GM18868 (cell line): Measurements from ENCODE around the gene DPH1.
"Not testable (repeated sequence)": the region's sequence is repeated elsewhere in the genome, so short reads cannot be mapped to it uniquely, and the experiment has no call there.

ENCODE experiments used
- ATAC-seq: cut with Tn5 transposase; IDR thresholded peaks from one replicate; pipeline ENCODE4 v1.9.1; 2021; ENCODE audit warnings: mild to moderate bottlenecking, moderate library complexity; ENCODE audit not compliant: unreplicated experiment

DPH1 gene

GRCh38 chr17:2004435-2004952, 25.5 kb upstream of the DPH1 start:
- ATAC-seq, result no peak

DNA sequence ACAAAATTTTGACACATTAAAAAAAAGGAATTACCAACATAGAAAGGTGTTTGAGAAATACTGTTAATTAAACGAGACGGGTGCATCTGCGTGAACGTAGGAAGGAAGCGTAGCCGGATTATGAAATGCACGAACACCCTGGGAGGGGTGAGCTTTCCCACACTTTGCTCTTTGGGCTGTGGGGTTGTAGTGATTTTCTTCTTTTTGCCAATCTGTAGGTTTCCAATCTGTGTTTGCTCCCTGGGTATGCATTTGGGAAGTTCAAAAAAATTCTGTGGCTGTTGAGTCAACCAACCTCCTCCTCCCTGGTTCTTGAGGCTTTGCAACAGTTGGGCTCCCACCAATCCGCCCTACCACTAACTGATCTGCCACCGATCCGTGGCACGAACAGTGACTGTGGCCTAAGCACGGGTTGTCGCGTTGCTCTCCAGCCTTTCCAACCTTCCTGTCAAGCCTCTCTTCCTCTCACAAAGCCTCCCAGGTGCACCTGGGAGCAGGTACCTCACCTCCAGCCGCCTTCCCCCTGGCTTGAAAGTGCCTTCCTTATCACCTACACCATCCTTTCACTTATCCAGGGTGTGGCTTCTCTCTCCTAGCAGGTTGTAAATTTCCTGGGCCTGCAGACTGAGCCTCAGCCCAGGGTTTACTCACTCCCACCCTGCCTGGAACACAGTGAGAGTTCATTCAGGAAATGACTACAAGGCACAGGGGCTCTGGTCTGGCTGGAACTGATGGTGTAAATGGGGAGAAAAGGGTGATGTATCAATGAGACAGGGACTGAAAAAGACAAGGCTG, 21.4 kb upstream of the DPH1 start:
- no peak for ATAC-seq

GRCh38 chr17:2009737-2010136, 20.2 kb upstream of the DPH1 start:
- no peak for ATAC-seq

DNA sequence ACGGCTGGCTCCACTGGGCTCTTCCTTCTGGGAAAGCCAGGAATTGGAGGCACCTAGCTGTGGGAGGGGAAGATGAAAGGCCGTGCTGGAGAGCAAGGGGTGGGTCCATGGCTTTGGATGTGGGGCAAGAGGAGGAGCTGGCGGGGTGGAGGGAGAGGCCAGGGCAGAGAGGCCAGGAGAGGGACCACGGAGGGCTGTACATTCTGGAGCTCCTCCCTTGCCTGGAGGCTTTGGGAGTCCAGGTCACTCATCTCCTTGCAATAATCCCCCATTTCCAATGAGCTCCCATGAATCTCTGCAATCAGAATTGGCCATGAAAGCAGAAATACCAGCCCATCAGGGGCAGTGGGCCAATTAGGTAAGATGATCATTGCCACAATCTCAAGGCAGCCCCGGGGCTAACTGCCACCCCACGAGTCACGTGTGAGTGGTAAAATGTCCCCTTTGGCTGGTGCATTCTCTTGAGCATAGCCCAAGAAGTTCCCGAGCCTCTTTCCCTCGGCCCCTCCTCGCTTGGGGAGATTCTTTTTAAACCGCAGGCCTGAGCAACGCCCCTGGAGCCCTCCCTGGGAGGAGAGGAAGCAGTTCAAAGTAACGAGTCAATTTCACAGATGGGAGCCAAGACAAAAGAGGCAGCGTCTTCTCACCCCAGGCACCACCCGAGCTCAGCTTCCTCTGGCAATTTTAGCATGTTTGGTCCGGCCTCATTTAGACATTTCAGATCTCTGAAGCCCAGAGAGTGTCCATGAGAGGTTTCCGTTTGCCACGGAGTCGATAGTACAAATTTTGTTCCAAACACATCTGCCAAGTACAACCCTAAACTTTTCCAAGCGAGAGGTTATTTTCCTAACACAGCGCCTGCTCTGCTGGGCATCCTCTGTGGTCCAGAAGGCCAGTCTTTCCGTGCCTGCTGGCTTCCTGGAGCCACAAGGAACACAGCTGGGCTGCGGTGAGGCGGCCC, 18.3 kb upstream of the DPH1 start:
- ATAC-seq, result no peak

DNA sequence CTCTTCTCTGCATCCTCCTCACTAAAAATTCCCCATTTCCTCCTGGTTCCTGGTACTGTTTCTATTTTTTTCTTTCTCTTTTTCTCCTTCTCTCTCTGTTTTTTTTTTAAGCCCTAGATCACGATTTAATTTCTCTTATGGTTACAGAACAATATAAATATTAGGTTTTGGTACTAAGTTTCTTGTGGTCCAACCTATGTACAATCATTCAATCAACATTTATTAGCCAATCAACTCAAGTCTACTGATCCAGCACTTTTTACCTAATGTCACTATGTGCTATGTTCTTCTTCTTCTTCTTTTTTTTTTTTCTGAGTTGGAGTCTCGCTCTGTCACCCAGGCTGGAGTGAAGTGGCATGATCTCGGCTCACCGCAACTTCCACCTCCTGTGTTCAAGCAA, 17.5 kb upstream of the DPH1 start:
- no peak for ATAC-seq

DNA sequence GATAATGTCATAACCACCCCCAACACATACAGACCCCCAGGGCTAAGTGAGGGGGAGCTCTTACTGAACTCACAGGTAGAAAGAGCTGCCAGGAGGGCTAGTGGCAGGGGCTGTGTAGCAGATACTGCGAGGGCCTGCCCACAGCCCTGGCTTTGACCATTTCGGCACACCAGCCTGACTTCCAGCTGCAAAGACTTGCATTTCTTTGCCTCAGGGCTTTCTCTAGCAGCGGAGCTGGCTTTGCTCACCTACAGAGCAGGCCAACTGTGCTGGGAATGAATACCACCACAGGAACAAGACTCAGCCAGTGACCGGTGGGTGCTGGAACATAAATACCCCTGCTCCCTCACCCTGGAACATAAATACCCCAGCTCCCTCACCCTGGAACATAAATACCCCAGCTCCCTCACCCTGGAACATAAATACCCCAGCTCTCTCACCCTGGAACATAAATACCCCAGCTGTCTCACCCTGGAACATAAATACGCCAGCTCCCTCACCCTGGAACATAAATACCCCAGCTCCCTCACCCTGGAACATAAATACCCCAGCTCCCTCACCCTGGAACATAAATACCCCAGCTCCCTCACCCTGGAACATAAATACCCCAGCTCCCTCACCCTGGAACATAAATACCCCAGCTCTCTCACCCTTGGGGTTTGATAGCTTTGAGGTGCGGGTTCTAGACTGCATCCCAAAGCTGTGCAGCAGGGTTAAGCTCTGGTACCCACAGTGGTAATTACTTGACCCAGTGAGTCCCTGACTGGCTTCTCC, 16.5 kb upstream of the DPH1 start:
- ATAC-seq, result not testable (repeated sequence)

- no peak for ATAC-seq
Observed at GRCh38 chr17:2013994-2014317, 16.0 kb upstream of the DPH1 start.

DNA sequence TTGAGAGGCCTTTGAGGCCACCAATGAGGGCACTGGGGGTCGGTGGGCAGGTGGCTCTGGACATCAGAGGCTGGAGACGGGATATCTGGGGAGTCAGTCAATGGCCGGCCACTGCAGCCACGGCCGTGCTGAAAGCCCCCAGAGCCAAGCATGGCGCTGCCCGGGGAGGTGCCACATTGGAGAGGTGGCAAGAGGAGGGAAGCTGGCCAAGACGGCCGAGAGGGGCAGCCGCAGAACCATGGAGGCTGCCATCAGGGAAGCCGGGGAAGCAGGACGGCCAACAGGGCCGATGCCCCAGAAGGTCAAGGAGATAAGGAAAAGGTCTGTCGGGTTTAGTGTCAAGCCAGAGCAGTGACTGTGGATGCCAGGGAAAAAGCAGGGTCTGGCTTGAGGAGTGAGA, 14.6 kb upstream of the DPH1 start:
- ATAC-seq, result no peak

GRCh38 chr17:2016494-2016893, 13.5 kb upstream of the DPH1 start:
- ATAC-seq, result no peak

- ATAC-seq, result no peak
Observed at GRCh38 chr17:2017274-2017941, 12.5 kb upstream of the DPH1 start.

DNA sequence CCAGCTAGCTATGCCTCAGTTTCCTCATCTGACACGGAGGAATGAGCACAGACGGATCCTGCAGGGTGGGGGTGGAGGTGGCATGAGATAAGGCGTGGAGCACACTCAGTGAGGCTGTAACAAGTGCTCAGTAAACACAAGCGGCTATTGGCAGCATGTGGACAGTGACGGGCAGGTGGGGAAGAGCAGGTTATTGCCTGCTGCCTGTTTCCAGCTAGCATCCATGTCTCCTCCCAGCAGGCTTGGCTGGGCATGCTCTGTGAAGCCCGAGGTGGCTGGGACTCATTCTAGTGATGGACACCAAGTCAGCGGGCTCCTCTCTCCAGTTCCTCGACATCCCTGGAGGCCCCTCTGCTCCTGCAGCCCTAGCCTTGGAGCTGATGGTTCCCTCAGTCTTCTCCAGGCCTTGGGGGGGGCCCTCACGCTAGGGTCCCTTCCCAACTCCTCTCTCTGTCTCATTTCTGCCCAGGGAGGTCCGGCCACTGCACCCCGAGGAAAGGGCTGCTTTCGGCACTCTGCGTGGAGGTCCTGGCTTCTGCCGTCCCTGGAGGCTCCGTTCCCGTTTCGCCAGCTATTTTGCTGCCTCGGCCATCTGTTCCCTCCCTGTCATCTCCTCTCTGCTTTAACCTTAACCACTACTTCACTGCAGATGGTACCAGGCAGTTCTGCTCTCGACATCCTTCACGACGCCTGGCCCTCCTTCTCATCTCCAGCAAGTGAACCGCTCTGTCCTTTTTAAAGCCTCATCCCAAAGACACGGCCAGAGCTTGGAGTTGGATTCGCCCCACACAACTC, 11.0 kb upstream of the DPH1 start:
- ATAC-seq, result no peak

DNA sequence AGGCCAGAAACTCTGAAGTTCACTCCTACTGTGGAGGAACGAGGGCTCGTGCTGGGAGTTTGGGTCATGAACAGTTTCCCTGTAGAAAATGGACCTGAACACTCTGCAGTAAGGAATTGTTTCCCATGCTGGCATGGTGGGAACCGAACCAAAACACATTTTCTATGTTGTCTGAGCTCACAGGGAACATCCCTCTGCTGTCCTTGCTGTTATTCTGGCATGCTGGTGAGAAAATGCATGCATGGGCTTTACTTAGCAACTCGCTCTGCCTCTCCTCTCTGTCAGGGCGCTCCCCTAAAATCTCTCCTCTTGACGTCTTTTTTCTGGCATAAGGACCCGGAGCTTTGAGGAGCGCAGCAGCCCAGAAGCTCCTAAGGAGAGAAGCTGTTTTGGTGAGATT, 10.2 kb upstream of the DPH1 start:
- ATAC-seq, result no peak

GRCh38 chr17:2020721-2021120, 9.2 kb upstream of the DPH1 start:
- no peak for ATAC-seq

DNA sequence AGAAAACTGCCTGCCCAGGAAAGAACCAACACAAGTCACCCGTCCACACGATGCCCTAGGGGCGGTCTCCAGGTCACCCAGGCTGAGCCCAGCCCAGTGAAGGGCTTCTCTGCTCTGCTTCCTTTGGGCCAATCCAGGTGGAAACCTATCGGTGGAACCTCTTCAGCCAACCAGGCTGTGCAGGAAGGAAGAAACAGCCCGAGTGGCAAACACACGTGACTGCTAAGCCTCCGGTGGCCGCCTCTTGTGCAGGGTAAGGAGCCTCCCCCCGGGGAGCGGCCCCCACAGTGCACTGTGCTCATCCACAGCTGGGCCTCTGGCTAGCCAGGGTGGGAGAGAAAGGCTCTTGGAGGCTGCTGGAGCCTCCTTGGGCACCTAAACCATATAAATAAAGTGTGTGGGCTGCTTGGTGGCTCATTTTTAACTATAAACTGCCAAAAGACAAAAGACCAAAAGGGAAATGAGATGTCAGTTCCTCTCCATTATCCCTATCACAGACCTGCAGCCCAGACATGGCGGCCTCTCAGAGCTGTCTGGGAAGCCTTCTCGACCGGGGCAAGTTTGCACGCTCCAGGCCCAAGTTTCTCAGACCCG, 7.2 kb upstream of the DPH1 start:
- no peak for ATAC-seq

- ATAC-seq, result no peak
Observed at GRCh38 chr17:2023256-2023655, 6.7 kb upstream of the DPH1 start.

GRCh38 chr17:2023692-2024571, 6.0 kb upstream of the DPH1 start:
- ATAC-seq, result no peak

DNA sequence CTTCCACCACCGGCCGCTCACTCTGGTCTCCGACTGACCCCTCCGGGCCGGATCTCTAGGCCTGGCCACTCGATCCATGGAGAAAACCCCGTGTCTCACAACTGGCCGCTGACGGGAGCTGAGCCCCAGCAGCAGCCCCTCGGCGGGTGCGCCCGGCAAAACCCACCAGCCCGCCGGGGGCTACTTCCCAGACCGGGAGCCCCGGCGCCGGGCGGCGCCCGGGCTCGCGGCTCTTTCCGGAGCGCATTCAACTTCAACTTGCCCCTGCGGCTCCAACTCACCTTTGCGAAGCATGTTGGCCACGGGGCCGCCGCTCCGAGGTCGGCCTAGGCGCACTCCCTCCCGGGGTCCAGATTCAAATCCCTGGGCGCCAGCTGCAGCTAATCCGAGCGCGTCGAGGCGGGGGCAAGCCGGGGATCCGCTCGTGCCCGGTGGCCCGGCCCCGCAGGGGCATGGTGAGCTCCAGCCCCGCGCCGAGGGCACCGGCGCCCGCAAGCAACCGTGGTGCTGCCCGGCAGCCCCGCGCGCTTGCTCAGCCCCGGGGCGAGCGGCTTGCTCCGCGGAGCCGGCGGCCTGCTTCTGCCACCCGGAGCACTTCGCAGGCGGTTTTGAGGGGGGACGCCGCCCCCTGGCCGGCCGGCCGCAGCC, 5.3 kb upstream of the DPH1 start:
- ATAC-seq, result no peak

DNA sequence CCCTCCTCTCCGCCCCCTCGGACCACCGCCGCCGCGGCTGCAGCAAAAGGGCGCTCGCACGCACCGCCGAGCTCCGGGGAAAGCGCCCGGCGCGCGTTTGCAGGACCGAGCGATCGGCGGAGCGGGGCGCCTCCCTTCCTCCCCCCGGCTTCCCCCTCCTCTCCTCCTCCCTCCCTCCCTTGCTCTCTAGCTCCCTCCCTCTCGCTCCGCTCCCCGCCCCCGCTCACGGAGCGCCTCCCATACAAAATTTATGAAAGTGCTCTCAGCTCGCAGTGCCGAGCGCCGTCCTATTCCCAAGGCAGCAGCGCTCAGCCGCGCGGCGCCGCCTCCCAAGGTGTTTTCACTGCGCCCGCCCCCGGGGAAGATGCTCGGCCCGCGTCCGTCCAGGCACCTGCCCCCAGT, 4.7 kb upstream of the DPH1 start, which contains the start of gene RTN4RL1:
Gene RTN4RL1, minus strand, starts transcription at position 115 of the 402 bp plus-strand sequence. CDS start 469 bp downstream, outside the sequence.
- no peak for ATAC-seq
